Endothelial cell (in vitro differentiated cells): ENCODE data around the gene SPRED2. TPM values are rescaled to one million over a fixed set of nuclear protein-coding genes. Genes with fewer than 3 reads are reported as not detected.

Source experiments
- DNase-seq: peaks from one replicate; pipeline ENCODE4 v3.0.0; 2021; ENCODE audit warnings: low spot score
- H3K27ac Mint-ChIP-seq: one replicate; pipeline ENCODE4 v1.8.0; 2021; ENCODE audit warnings: mixed read lengths, inconsistent platforms; ENCODE audit not compliant: unreplicated experiment
- H3K27me3 Mint-ChIP-seq: one replicate; pipeline ENCODE4 v1.8.0; 2021; ENCODE audit warnings: mild to moderate bottlenecking, moderate library complexity, mixed read lengths, inconsistent platforms; ENCODE audit not compliant: unreplicated experiment
- H3K36me3 Mint-ChIP-seq: one replicate; pipeline ENCODE4 v1.8.0; 2021; ENCODE audit warnings: mild to moderate bottlenecking, low read depth, mixed read lengths, inconsistent platforms; ENCODE audit not compliant: unreplicated experiment
- H3K4me1 Mint-ChIP-seq: one replicate; pipeline ENCODE4 v1.8.0; 2021; ENCODE audit warnings: mild to moderate bottlenecking, mixed read lengths, inconsistent platforms; ENCODE audit not compliant: unreplicated experiment
- H3K4me3 Mint-ChIP-seq: one replicate; pipeline ENCODE4 v1.8.0; 2021; ENCODE audit warnings: mild to moderate bottlenecking, mixed read lengths, inconsistent platforms; ENCODE audit not compliant: unreplicated experiment
- H3K9me3 Mint-ChIP-seq: one replicate; pipeline ENCODE4 v1.8.0; 2021; ENCODE audit warnings: mixed read lengths, inconsistent platforms; ENCODE audit not compliant: unreplicated experiment
- CTCF ChIP-seq: fragments of 200-600 bp; sonication (generic); IDR thresholded peaks from one replicate; pipeline ENCODE4 v1.5.0; 2021; ENCODE audit warnings: antibody characterized with exemption; ENCODE audit not compliant: unreplicated experiment
- total RNA-seq: library from RNA; stranded (reverse); fragmentation: NEBNext Ultra II Directional; extraction: Animal tissue kit (Norgen Biotek cat#: 25700); gene quantifications from one replicate; pipeline ENCODE4 v1.2.1, GENCODE V29; 2021; ENCODE audit not compliant: unreplicated experiment

Gene SPRED2
- total RNA-seq, 1 donor from 2014 or later: 17.6 TPM

- H3K27ac Mint-ChIP-seq: no peak overlapping the region
- TF ChIP-seq CTCF: no peak
- H3K36me3 Mint-ChIP-seq: peaks cover 22% of the 10 kb centered on the region
- no peaks in the 10 kb centered on the region for H3K9me3 Mint-ChIP-seq
- no peak overlapping the region for H3K4me3 Mint-ChIP-seq
- no peak for DNase-seq
- H3K4me1 Mint-ChIP-seq: peaks cover 16% of the 10 kb centered on the region
- H3K27me3 Mint-ChIP-seq: peaks cover 5% of the 10 kb centered on the region
Measured at GRCh38 chr2:65316072-65316471, 116.3 kb downstream of the SPRED2 start.

- Mint-ChIP-seq H3K4me1 (peaks cover 27% of the 10 kb centered on the region), H3K27me3 (peaks cover 5% of the 10 kb centered on the region), H3K36me3 (peaks cover 22% of the 10 kb centered on the region), H3K4me3 (no peak overlapping the region), H3K9me3 (no peaks in the 10 kb centered on the region), H3K27ac (no peak overlapping the region)
- DNase-seq: no peak
- no peak for TF ChIP-seq CTCF
Measured at GRCh38 chr2:65314801-65315441, 117.5 kb downstream of the SPRED2 start.

GRCh38 chr2:65313954-65314256 is 118.5 kb downstream of the SPRED2 start:
- H3K36me3 Mint-ChIP-seq: peaks cover 22% of the 10 kb centered on the region
- H3K4me3 Mint-ChIP-seq: no peak overlapping the region
- peaks cover 5% of the 10 kb centered on the region for H3K27me3 Mint-ChIP-seq
- H3K4me1 Mint-ChIP-seq: peaks cover 33% of the 10 kb centered on the region
- DNase-seq: no peak
- no peak for TF ChIP-seq CTCF
- H3K9me3 Mint-ChIP-seq: no peaks in the 10 kb centered on the region
- H3K27ac Mint-ChIP-seq: no peak overlapping the region

GRCh38 chr2:65313126-65313953 is 119.1 kb downstream of the SPRED2 start:
- Mint-ChIP-seq H3K27ac (peak overlapping the region; percentile 75), H3K36me3 (peaks cover 22% of the 10 kb centered on the region)

More at GRCh38 chr2:65313126-65313953, 119.1 kb downstream of the SPRED2 start:
- H3K4me3 Mint-ChIP-seq: peak overlapping the region; percentile 29
- DNase-seq: no peak
- no peak for TF ChIP-seq CTCF
- peaks cover 5% of the 10 kb centered on the region for H3K27me3 Mint-ChIP-seq
- H3K9me3 Mint-ChIP-seq: no peaks in the 10 kb centered on the region
- H3K4me1 Mint-ChIP-seq: peaks cover 33% of the 10 kb centered on the region
